K562 (cell line): Measurements from ENCODE around the gene QPRT. TPM values are rescaled to one million over a fixed set of nuclear protein-coding genes. Genes with fewer than 3 reads are reported as not detected.

Source experiments
- ATAC-seq: fragments of 200-7000 bp; cut with Tn5 transposase; 3 replicates; pipeline ENCODE4 v1.9.1; 2020; ENCODE audit warnings: moderate library complexity
- BruUV-seq: library from RNA; stranded (reverse); fragments of 400-500 nt; replicated peaks from 2 replicates; lab custom pipeline; 2021; lab: Mats Ljungman, UMichigan
- CTCF ChIA-PET: fragments of 300-600 bp; formaldehyde crosslinking; extraction: SDS; loops from one replicate; lab custom pipeline; 2021; ENCODE audit warnings: low intra/inter-chr PET ratio; lab: Yijun Ruan, JAX
- POLR2A ChIA-PET: fragments of 300-600, 350-650 bp; sonication (Branson Sonifier 250); formaldehyde crosslinking; extraction: SDS; loops from one replicate; lab custom pipeline; 2021; ENCODE audit warnings: antibody characterized with exemption, inconsistent platforms; lab: Yijun Ruan, JAX
- DNase-seq, 4 experiments: peaks; one replicate each; pipeline versions ENCODE4 v3.0.0 to v3.0.0-alpha.2; 2011 to 2018; ENCODE audit warnings: low spot score in 3 of 4, mixed read lengths in 3 of 4; ENCODE audit errors: extremely low read depth in 1 of 4
- FAIRE-seq: peaks from 2 replicates; lab custom pipeline; 2011; peaks lifted over from hg19 to GRCh38; lab: Jason Lieb, UNC
- H2AFZ ChIP-seq: 2 replicates; pipeline ENCODE4 v1.6.0; 2011; ENCODE audit warnings: low read depth, low read length, control low read depth, inconsistent platforms
- H3K27ac ChIP-seq: fragments of 200-600 bp; 3 replicates; pipeline ENCODE4 v1.8.0; 2011; ENCODE audit warnings: low read depth, mild to moderate bottlenecking, control low read depth, inconsistent platforms, low read length, moderate library complexity, mixed read lengths; ENCODE audit errors: extremely low read depth
- H3K27me3 ChIP-seq, 2 experiments: fragments of 300-600 bp in 1 of 2; 2 replicates in 1 of 2; 3 replicates in 1 of 2; pipeline versions ENCODE4 v1.6.0 to v1.8.0; 2011; ENCODE audit warnings: inconsistent platforms in 2 of 2, low read length in 2 of 2, mild to moderate bottlenecking in 1 of 2, mixed read lengths in 1 of 2, moderate library complexity in 1 of 2; ENCODE audit not compliant: control insufficient read depth in 2 of 2, insufficient read depth in 2 of 2
- H3K36me3 ChIP-seq: fragments of 300-600 bp; 3 replicates; pipeline ENCODE4 v1.8.0; 2011; ENCODE audit warnings: mild to moderate bottlenecking, low read length, inconsistent platforms; ENCODE audit not compliant: control insufficient read depth, insufficient read depth
- H3K4me1 ChIP-seq, 2 experiments: fragments of 200-600 bp in 1 of 2; replicated peaks in 1 of 2; 2 replicates in 1 of 2; 3 replicates in 1 of 2; pipeline versions ENCODE4 v1.5.1 to v1.8.0; 2011; ENCODE audit warnings: inconsistent platforms in 2 of 2, low read length in 2 of 2, mild to moderate bottlenecking in 1 of 2, mixed read lengths in 1 of 2, moderate library complexity in 1 of 2; ENCODE audit not compliant: control insufficient read depth in 2 of 2, insufficient read depth in 2 of 2
- H3K4me2 ChIP-seq: 2 replicates; pipeline ENCODE4 v1.6.1; 2011; ENCODE audit warnings: low read length, control low read depth, inconsistent platforms, mixed read lengths; ENCODE audit not compliant: insufficient read depth
- H3K4me3 ChIP-seq: fragments of 200-600 bp; sonication (generic), shearing (Covaris generic); 2 replicates; pipeline ENCODE4 v1.5.1; 2016; ENCODE audit warnings: control low read depth, inconsistent platforms
- H3K79me2 ChIP-seq: fragments of 200-600 bp; 3 replicates; pipeline ENCODE4 v1.8.0; 2011; ENCODE audit warnings: low read length, inconsistent platforms; ENCODE audit not compliant: control insufficient read depth, insufficient read depth
- H3K9ac ChIP-seq, 2 experiments: 2 replicates each; pipeline versions ENCODE4 v1.6.0 to v1.6.1; 2011; ENCODE audit warnings: low read depth in 2 of 2, low read length in 2 of 2, control low read depth in 1 of 2, inconsistent platforms in 1 of 2, mild to moderate bottlenecking in 1 of 2, mixed read lengths in 1 of 2; ENCODE audit not compliant: insufficient read depth in 1 of 2
- H3K9me1 ChIP-seq: one replicate; pipeline ENCODE4 v1.6.0; 2011; ENCODE audit warnings: inconsistent platforms, mild to moderate bottlenecking, low read length, moderate library complexity; ENCODE audit not compliant: control insufficient read depth, insufficient read depth
- H3K9me3 ChIP-seq: replicated peaks from 2 replicates; pipeline ENCODE4 v1.5.1; 2011; ENCODE audit warnings: low read depth, low read length, inconsistent platforms; ENCODE audit not compliant: control insufficient read depth, insufficient read depth
- H4K20me1 ChIP-seq: replicated peaks from 2 replicates; pipeline ENCODE4 v1.6.1; 2011; ENCODE audit warnings: low read length, inconsistent platforms, mixed read lengths; ENCODE audit not compliant: control insufficient read depth, insufficient read depth
- BRD4 ChIP-seq: fragments of 200-600 bp; sonication (generic); IDR thresholded peaks from 2 replicates; pipeline ENCODE4 v1.6.1; 2017; ENCODE audit warnings: inconsistent platforms
- CLOCK ChIP-seq: fragments of 250-450 bp; sonication (Bioruptor Pico); IDR thresholded peaks from 2 replicates; pipeline ENCODE4 v1.4.0; 2020; ENCODE audit warnings: mild to moderate bottlenecking, moderate library complexity, borderline replicate concordance
- ERF ChIP-seq: fragments of 450-650 bp; formaldehyde crosslinking; IDR thresholded peaks from 2 replicates; pipeline ENCODE4 v1.4.0; 2020; ENCODE audit warnings: mild to moderate bottlenecking, mixed read lengths
- HDAC2 ChIP-seq: fragments of 450-650 bp; IDR thresholded peaks from 2 replicates; pipeline ENCODE4 v1.6.1; 2016; ENCODE audit warnings: mild to moderate bottlenecking
- HOMEZ ChIP-seq: fragments of 250-450 bp; sonication (Bioruptor Pico); IDR thresholded peaks from 2 replicates; pipeline ENCODE4 v1.4.0; 2020; ENCODE audit warnings: mild to moderate bottlenecking, moderate library complexity
- MAZ ChIP-seq, 2 experiments: fragments of 450-650 bp in 1 of 2; sonication (generic) in 1 of 2; formaldehyde crosslinking; IDR thresholded peaks in 1 of 2; conservative IDR thresholded peaks in 1 of 2; 2 replicates each; pipeline versions ENCODE4 v1.4.0 to v1.5.0; 2020; ENCODE audit warnings: mild to moderate bottlenecking in 1 of 2, missing genetic modification reagents in 1 of 2
- MXD1 ChIP-seq: fragments of 250-450 bp; sonication (Bioruptor Pico); IDR thresholded peaks from 2 replicates; pipeline ENCODE4 v1.8.0; 2021; ENCODE audit warnings: borderline replicate concordance, mild to moderate bottlenecking, moderate library complexity; ENCODE audit not compliant: poor library complexity, severe bottlenecking
- NR0B1 ChIP-seq: fragments of 450-650 bp; IDR thresholded peaks from one replicate; pipeline ENCODE4 v1.6.1; 2018; ENCODE audit warnings: mild to moderate bottlenecking, moderate library complexity; ENCODE audit not compliant: partially characterized antibody
- RBM25 ChIP-seq: fragments of 200-400 bp; formaldehyde crosslinking; IDR thresholded peaks from 2 replicates; pipeline ENCODE4 v1.6.1; 2018; ENCODE audit warnings: low read length, low read depth, moderate library complexity; ENCODE audit not compliant: severe bottlenecking
- TRIM24 ChIP-seq, 2 experiments: fragments of 450-650 bp; IDR thresholded peaks; 2 replicates each; pipeline ENCODE4 v1.6.1; 2016
- ZKSCAN1 ChIP-seq: fragments of 150-350 bp; IDR thresholded peaks from 2 replicates; pipeline ENCODE4 v1.6.1; 2016; ENCODE audit warnings: low read depth, low read length
- ZNF584 ChIP-seq: fragments of 200-800 bp; sonication (Bioruptor generic); IDR thresholded peaks from 2 replicates; pipeline ENCODE4 v1.6.1; 2016; ENCODE audit warnings: low read depth, mild to moderate bottlenecking, missing genetic modification characterization, missing compliant biosample characterization
- ZNF778 ChIP-seq: fragments of 450-650 bp; formaldehyde crosslinking; IDR thresholded peaks from 2 replicates; pipeline ENCODE4 v1.4.0; 2020; ENCODE audit warnings: mild to moderate bottlenecking, moderate library complexity
- WGBS: fragments of 100-300 bp; shearing (Covaris generic); methylation state at CpG from one replicate; pipeline ENCODE4 v1.1.6; 2016; ENCODE audit warnings: low coverage, mixed read lengths; ENCODE audit not compliant: insufficient coverage; ENCODE audit errors: missing lambda C conversion rate; 5-methylcytosine and 5-hydroxymethylcytosine counted together
- in situ Hi-C: fragments of 300-500 bp; cut with MboI; formaldehyde crosslinking; loops from 4 replicates; pipeline ENCODE4 v1.15.0; 2018; ENCODE audit warnings: inconsistent platforms, mixed read lengths
- intact Hi-C: fragments of 100-400 bp; cut with micrococcal nuclease; formaldehyde crosslinking; loops from 2 replicates; pipeline ENCODE4 v1.14.2; 2022
- polyA plus RNA-seq, 8 experiments: library from polyadenylated mRNA; depleted of rRNA in 4 of 8; stranded (reverse) in 5 of 8; unstranded in 3 of 8; fragments of >200 nt; fragmentation: Nextera tagmentation in 2 of 8; fragmentation: Illumina TruSeq in 1 of 8; extraction: Ambion mirVana in 2 of 8; extraction: Trizol in 1 of 8; gene quantifications; 2 replicates each; pipeline versions ENCODE4 v1.2.1 to v1.2.3, GENCODE V29; 2011 to 2014; ENCODE audit warnings: inconsistent platforms in 1 of 8, missing spikeins in 1 of 8
- total RNA-seq, 7 experiments: library from RNA; depleted of rRNA in 6 of 7; stranded (reverse); fragments of >200 nt in 6 of 7; fragmentation: Illumina TruSeq in 2 of 7; extraction: Trizol in 2 of 7; gene quantifications; 2 replicates each; pipeline versions ENCODE4 v1.2.1 to v1.2.3, GENCODE V29; 2011 to 2021; ENCODE audit warnings: low replicate concordance in 1 of 7

The QPRT gene
- total and polyA plus RNA-seq, 9 of the 15 experiments (the other 6 are each of a cell fraction or from before 2014, with no cell fraction given): 7.7 to 112 (median 64.1) TPM

GRCh38 chr16:29675811-29676643 is 3.0 kb upstream of the QPRT start:
- FAIRE-seq (peak; percentile 97), ATAC-seq (peak; percentile 69), DNase-seq (peak; percentile 58 to 65 (median 62))
- Histone ChIP-seq H4K20me1 (no peaks in the 10 kb centered on the region), H3K27me3 (no peaks in the 10 kb centered on the region; a peak in 1 of 5 replicates), H3K9ac (no peak overlapping the region; a peak in 1 of 4 replicates), H3K9me1 (no peaks in the 10 kb centered on the region), H3K27ac (peak overlapping the region; percentile 47; the same call in 1 of the 3 replicates), H2AFZ (0 out of 2 replicates have a peak overlapping the region, but pooled peaks have one; percentile 7), H3K79me2 (peaks cover 30% of the 10 kb centered on the region), H3K4me1 (peaks cover 22 to 55% of the 10 kb centered on the region in 2 experiments), H3K4me2 (no peak overlapping the region; the same call in 1 of the 2 replicates), H3K36me3 (peaks cover 18% of the 10 kb centered on the region; the same call in 1 of the 3 replicates), H3K9me3 (no peaks in the 10 kb centered on the region), H3K4me3 (no peak overlapping the region)
- in situ Hi-C loops: no loop called here
- no TSS peak for BruUV-seq
- ChIA-PET POLR2A (interaction anchor here (0.7 to 2.2 kb wide), 6 partner anchors 11 to 187 kb away, joined by 3 to 6 read pairs (median 5); partner anchors contain the start of gene CDIPT), CTCF (no interaction called here)
- 40% methylated on average over 3 of the region's 3 CpGs for WGBS
- intact Hi-C loops: loop anchor here (5.0 kb wide), 1 partner anchor 34 kb away; no protein-coding TSS in a partner anchor
- 0 out of 4 replicates have a peak, but pooled peaks of 1 of the 2 experiments have one; percentile 27 for TF ChIP-seq MAZ (CRISPR knock-in tag; conservative IDR thresholded peaks at IDR 0.05 in 1 of 2, IDR thresholded peaks at IDR 0.05 in 1 of 2)
- TF ChIP-seq TRIM24 (IDR thresholded peaks at IDR 0.05): no peak
- no peak for TF ChIP-seq MXD1 (CRISPR knock-in tag)
- TF ChIP-seq HDAC2: 0 out of 2 replicates have a peak, but pooled peaks have one; percentile 21
- no peak for TF ChIP-seq ERF (CRISPR knock-in tag)
- peak; percentile 17 for TF ChIP-seq RBM25
- no peak for TF ChIP-seq BRD4
- TF ChIP-seq HOMEZ (CRISPR knock-in tag): no peak
- TF ChIP-seq ZNF584: no peak
- TF ChIP-seq NR0B1: no peak
- no peak for TF ChIP-seq ZKSCAN1
- TF ChIP-seq CLOCK: no peak
- TF ChIP-seq ZNF778 (CRISPR knock-in tag): no peak
